GM21515 (cell line): ENCODE data around the gene GH1.

ENCODE experiments used
- ATAC-seq: cut with Tn5 transposase; IDR thresholded peaks from one replicate; pipeline ENCODE4 v1.9.1; 2021; ENCODE audit not compliant: unreplicated experiment

The GH1 gene

DNA sequence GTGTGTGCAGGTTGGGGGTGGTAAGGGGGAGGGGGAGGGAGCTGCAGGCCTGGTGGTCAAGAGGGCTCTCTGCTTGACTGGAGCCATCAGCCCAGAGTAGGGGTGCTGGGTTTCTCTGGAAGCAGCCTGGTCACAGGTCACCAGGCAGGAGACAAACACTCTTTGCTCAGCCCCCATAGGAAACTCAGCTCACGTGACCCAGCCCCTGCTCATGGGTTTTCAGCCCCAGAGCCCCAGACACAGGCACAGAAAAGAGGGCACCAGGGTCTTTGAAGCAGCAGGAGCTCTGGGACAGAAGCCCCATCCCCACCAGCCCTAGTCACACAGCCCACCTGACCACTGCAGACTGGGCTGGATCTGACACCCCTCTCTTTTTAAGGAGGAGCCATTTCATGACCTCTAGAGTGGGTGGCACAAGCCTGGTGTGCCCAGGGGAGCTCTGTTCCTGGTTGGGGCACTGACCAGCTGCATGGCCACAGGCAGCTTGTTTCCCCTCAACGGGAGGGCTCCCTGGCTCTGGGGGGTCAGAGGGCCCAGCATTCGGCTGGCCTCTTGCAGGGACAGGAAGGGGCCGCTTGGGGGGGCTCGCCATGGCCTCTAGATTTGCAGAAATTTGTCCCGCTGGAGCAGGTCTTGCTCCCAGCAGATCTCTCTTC, 27.3 kb upstream of the GH1 start:
- no peak for ATAC-seq

DNA sequence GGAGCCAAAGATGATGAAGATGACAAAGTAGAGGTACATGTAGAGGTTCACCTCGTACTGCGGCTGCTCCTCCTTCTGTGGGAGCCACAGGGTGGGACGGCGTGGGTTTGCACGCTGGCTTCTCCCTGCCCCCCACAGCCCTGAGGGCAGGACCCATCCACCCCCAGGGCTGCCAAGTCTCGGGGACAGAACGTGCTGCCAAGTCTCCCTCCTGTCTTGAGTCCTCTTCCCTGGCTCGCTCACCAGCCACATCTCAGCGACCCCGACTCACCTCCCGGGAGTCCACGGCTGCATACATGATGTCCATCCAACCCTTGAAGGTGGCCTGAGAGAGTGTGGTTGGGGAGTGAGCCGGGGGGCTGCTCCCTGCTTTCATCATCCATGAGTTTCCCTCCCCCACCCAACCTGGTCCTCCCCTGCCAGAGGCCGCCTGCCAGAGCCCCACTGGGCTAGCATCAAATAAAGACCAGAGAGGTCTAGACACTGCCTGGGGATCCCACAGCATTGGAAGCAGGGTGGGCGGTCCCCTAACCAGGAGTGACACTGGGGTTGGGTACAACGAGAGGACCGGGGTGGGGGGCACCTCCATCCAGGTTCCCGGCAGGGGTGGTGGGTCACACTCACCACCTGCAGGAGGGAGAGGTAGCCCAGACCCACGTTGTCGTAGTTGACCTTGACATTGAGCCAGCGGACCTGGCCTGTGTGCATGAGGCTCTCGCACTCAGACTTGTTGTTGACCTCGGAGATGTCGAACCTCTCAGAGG, 26.3 kb upstream of the GH1 start:
- no peak for ATAC-seq

DNA sequence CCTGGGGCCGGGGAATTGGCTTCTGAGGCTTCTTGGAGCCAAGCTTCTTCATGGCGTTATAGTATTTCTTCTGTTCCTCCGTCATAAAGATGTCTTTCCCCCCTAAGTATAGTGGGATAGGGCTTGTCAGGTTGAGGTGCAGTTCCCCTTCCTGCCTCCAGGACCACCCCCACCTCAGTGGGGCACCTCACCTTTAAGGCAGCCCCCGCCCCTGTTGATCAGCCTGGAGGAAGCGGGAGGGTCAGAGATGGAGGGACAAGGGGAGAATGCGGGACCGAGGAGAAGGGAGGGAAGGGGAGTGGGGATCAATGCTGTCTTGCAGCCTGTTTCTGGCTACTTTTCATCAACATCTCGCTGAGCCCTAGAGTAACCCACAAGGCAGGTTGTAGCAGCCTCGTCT, 25.1 kb upstream of the GH1 start:
- ATAC-seq = no peak

DNA sequence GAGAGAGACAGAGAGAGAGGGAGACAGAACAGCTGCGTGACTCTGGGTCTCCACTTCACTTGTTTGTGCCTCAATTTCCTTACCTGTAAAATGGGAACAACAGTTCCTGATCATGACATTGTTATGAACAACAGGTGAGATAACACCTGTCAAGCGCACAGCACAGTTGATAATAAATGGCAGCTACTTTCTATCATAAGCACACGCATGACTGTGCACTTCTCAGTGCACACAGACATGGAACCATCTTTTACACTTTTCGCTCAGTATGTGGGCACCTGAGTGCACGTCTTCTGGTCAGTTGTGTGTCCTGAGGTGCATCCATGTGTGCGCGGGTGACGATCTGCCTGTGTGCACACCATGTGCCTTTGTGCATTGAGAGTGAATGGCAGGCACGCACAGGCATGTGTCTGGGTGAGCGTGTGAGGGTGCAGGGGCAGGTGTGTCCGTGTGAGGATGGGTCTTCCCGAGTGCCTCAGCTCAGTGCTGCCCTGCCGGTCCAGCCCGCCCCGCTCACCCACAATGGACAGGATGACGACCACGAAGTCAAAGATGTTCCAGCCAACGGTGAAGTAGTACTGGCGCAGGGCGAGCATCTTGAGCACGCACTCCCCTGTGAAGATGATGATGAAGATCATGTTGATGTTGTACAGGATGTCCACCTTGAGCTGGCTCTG, 23.8 kb upstream of the GH1 start:
- no peak for ATAC-seq

DNA sequence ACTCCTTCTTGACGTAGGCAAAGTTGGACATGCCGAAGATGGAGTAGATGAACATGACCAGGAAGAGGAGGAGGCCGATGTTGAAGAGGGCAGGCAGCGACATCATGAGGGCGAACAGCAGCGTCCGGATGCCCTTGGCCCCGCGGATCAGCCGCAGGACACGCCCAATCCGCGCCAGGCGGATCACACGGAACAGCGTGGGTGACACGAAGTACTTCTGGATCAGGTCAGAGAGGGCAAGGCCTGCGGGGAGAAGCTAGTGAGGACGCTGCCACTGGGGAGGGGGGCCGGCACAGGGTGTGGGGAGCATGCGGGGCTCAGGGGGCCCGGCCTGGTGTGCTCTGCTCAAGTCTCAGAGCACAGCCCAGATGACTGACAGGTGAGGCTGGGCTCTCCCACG, 23.1 kb upstream of the GH1 start:
- ATAC-seq = no peak

DNA sequence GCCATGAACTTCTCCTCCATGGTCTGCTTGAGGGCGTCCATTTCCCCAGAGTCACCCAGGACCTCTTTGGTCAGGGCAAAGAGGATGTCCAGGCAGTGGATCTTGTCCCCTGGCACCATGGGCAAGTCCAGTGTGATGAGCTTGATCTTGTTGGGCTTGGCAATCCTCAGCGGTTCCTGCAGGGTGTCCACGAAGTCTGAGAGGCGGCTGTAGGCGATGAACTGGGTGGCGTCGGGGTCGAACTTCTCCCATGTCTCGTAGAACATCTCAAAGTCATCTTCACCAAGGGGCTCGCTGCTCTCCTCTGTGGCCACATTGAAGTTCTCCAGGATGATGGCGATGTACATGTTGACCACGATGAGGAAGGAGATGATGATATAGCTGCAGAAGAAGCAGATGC, 22.5 kb upstream of the GH1 start:
- no peak for ATAC-seq

DNA sequence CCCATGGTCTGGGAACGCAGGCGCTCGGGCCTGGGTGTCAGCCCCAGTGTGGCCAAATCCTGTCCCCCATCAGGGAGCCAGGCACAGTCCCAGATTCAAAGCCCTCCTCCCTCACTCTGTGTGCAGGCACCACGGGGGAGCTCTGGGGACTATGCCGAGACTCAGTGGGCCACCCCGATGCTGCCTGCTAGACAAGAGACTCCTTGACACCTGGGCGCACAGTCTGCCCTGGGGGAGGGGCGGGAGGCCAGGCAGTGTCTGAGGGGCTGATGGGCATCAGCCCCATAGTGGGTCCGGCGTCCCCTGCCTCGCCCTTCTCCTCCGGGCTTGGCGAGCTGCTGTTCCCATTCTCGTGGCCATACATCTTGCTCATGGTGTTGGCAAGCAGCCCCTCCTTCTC, 21.9 kb upstream of the GH1 start:
- ATAC-seq = no peak

DNA sequence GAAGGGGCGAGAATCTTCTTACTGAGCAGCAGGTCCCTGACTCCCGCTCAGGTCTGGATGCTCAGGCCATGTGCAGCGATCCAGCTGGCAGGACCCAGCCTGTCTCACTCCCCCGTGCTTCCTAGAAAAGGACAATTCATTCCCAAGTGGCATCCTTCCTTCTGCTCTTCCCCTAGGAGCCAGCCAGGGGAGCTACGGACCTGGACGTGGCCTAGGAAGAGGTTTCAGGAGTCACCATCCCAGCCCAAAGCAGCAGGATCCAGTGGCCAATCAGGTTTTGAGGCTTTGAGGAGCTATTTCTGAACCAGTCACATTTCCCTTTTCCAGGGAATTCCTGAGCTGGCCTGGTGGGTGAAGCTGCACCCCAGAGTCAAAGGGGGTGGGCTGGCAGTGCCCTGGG, 21.2 kb upstream of the GH1 start:
- no peak for ATAC-seq

DNA sequence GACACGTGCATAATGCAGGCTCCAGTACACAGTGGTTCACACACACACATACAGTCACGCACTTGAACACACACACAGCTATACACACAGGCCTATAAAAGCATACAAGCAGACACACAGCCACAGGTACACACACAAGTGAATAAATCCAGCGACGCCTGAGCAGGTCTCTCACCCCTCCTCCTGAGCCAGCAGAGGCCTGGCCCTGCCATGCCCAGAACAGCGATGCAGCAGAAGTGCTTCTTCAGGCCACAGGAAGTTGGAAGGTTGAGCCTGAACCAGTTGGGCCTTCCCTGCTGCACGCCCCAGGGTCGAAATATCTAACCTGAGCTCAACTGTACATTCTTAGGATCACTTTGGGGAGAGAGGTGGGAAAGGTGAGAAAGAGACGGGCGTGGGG, 20.8 kb upstream of the GH1 start:
- ATAC-seq = no peak

DNA sequence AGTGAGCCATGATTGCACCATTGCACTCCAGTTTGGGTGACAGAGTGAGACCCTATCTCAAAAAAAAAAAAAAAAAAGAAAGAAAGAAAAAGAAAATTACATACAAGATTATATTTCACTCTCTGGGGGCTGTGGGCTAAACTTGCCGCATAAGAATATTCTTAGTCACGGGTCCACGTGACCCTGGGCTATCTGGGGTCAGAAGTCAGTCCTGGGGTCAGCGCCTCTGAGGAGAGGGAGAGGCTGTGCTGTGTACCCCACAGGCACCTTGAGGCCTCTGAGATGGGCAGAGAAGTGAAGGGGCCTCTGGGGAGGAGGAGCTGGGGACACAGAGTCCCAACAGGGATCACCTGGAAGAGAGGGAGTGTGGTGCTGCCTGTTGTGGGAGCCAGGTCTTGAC, 19.3 kb upstream of the GH1 start:
- no peak for ATAC-seq

DNA sequence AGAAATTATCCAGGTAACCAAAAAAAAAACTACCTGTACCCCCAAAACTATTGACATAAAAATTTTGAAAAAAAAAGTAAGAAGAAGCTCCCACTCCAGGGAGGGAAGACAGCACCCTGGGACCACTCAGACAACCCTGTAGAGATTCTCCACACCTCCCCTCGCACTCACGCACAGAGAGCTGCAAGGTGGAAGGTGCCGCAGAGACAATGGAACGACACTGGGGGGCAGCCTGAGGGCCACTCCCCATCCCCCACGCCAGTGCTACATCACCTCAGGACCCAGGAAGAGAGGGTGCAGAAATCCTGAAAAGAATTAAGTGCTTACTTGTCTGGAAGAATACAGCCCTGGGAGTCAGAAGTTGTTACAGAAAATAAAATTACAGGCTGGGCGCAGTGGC, 18.7 kb upstream of the GH1 start:
- no peak for ATAC-seq

DNA sequence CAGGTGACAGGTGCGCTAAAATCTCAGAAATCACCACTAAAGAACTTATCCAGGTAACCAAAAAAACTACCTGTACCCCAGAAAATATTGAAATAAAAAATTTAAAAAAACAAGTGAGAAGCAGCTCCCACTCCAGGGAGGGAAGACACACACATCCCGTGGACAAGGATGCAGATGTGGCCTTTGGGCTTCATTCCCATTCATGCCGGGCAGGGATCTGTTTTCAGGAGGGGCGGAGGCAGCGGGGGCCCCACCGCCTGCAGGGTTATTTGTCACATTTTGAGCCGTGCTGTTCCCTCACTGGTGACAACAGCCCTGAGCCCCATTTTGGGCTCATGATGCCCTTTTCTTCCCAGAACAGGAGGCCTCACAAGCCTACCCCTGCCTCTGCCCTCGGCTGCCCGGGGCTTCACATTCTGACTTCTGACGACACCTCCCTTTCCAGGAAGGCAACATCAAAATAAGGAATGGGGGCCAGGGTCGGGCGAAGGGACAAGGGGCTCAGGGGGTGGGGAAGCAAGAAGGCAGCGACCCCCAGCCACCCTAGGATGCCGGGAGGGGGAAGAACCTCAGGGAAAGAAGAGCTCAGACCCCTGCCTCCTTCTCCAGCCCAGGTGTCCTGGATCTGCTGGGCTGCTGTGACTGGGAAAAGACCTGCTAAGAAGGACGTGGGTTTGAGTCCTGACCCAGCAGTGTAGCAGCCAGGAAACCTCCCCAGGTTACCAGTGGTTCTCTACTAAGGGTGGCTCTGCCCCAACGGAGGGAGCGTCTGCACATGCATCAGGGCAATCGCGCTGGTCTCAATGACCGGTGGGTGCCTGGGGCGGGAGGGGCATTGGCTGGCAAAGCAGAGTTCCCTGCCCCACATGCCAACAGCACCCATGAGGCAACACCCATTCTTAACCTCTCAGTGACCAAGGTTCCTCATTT, 15.8 kb upstream of the GH1 start:
- no peak for ATAC-seq

DNA sequence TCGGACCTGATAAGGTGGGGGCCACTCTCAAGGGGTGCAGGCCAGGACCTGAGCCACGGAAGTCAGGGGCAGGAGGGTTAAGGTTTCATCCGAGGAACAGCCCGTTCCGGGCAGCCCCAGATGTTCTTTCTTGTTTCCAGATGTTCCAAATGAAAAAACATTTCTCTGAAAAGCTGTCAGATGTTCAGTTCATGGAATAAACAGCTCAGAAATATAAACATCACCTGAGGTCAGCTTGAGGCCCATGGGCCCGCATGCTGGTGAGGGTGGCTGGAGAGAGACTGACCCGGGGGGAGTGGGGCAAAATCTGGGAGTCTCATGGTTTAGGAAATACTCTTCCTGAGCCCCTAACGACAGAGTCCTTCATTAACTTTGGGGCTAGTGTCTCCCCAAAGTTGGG, 15.0 kb upstream of the GH1 start:
- ATAC-seq = no peak

DNA sequence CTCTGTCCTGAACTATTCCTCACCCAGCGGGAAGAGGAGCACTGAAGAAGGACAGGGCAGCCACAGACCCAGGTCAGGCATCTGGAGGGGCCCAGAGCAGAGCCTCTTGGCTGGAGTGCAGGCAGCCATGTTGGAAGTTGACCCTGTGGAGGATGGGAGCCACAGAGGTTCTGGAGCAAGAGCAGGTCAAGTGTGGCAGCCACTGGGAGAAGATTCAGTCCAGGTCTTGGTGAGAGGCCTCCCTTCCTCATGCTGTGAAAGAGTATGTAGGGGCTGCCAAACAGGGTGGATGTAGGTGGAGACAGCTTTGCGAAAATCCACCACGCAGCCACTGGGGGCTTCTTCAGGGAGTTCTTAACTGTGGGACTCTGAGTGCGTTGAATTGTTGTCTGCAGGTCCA, 14.1 kb upstream of the GH1 start:
- peak; percentile 8 for ATAC-seq

DNA sequence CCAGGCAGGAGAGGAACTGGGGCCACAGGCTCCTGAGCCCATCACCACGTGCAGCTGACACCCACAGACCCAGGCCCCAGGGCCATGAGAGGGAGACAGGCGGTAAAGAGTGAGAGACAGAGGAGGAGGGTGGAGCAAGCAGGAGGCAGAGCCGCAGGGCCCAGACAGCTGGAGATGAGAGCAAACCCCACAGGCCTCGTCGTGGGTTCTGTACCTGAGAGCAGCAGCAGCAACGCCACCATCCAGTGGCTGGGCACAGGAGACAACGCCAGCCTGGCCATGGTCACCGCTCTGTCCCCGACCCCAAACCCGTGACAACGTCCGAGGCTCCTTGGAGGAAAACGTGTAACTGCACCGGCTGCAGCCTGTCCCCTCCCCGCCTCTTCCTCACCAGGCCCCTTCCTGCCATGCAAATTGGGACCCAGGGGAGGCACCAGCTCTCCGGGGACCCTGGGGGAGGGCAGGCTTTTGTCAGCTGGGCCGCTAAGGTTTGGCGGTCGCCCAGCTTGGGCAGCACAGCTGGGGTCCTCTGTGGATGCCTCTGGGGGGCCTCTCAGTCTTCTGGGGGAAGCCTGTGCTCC, 13.4 kb upstream of the GH1 start, which contains the start of gene CD79B:
Gene CD79B, minus strand, starts transcription at position 351 of the 581 bp plus-strand sequence. Its CDS starts 70 bp downstream, at position 281.
- peak; percentile 67 for ATAC-seq

DNA sequence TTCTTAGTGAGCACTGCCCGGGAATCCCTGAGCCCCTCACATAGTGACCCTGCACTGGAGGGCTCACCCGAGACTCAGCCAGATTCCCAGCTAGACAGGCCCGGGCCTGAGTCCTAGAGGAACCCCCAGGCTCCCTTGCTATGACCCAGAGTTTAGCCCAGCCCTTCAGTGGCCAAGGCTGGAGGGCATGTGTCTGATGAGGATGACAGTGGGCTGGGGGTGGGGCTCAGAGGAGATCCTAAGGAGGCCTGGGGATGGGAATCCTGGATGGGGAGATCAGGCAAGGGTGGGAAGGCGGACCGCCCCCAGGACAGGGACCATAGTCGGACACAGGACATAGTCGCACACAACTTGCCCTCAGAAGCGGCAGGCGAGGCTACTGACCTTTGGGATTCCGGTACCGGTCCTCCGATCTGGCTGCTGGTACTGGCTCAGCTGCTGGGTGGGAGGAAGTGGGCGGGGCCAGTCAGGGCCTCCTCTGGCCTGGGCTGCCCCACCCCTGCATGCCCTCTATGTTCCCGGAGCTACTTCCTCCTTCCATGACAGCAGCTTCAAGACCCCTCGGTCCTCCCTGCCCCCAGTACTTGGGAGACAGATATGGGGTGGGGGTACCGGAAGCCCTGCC, 12.4 kb upstream of the GH1 start:
- peak; percentile 51 for ATAC-seq

DNA sequence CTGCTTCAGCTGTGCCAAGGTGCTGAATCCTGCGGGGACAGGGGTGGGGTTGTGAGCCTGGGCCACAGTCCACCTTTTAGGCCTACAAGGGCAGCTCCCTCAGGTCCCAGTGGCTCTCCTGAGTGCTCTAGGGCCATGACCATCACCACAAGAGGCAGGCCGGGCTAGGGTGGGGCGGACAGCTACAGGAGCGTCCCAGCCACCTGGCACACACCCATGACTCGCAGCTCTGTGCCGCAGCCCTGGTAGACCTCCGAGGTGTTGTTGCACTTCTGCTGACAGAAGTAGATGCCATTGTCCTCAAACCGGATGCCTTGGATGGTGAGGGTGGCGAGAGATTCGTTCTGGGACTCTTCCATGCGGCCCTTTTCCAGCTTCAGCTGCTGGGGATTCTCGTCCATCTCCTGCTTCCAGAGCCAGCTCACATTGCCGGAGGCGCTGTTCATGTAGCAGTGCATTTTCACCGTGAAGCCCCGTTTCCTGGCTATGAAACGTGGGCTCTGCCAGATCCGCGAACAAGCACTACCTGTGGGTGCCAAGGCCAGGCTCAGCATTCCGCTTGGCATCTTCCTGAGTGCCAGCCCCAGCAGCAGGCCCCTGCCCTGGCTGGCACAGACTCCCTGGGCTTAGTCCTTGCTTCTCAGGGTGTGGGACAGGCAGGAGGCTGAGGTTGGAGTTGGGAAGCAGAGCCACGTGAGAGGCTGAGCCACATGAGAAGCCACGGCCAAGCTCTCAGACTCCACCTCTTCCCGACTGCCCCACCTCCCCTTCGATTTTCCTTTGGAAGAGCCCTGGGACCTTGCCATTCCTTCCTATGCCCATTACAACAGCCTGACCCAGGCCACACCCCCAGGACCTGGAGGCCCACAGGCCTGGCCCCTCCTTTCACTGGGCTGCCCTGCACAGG, 11.5 kb upstream of the GH1 start:
- no peak for ATAC-seq

DNA sequence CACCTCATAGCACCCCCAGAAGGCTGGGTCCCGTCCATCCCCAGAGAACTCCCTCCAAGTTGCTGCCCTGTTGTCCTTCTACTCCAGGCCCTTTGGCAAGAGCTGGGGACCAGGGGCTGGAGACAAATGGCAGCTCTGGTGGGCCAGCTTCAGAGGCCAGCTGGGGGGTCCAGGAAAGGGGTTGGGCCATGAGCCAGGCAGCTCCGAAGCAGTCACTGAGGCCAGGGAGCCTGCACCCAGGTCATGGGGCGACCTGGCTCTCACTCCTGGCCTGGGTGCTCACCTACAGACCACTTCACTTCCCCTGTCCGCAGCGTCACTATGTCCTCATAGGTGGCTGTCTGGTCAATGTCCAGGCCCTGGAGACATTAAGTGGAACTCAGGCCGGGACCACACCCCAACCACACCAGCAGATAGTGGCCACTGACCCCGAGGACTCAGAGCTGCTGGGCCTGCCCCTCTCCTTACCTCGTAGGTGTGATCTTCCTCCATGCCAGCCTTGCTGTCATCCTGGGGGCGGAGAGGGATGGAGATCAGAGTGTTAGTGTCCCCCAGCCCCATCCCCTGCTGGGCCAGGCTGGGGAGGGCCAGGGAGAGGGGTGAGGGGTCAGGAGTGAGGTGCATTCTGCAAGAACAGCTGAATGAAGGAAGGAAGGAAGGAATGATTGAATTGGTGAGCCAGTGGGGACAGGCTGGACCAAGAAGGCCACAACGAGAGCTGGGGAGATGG, 10.5 kb upstream of the GH1 start:
- ATAC-seq = no peak
